ENCODE results near the gene LRFN2. TPM values are rescaled to one million over a fixed set of nuclear protein-coding genes. Genes with fewer than 3 reads are reported as not detected.

LRFN2 gene
- total and polyA plus RNA-seq, 2 of the 8 experiments (the other 6 are each of a cell fraction or from before 2014, with no cell fraction given) = 2.3 TPM

DNA sequence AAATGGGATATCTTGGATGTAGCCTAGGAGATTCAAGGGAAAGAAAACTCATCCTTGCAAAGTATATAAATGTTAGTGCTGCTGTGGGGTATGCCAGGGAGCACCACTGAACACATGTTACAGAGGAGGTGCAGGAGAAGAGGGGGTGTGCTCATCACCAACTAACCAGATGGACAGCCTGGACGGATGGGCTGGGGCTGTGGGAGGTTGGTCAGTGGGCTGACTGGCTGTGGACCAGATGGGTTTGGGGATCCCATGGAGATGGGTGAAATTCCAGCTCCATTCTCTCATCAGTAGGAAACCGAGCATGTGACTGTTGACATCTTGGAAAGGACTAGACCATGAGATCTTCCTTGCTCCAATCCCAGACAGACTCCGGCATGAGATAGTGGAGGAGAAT is 201.0 kb downstream of the LRFN2 start:
- TF ChIP-seq POU5F1 (IDR thresholded peaks at IDR 0.05; ENCODE audit: low read depth, low read length) (no peak), CHD2 (IDR thresholded peaks at IDR 0.05; ENCODE audit: low read length) (no peak), SP1 (IDR thresholded peaks at IDR 0.05; ENCODE audit: low read depth, low read length) (no peak), POLR2A (IDR thresholded peaks at IDR 0.05; ENCODE audit: control extremely low read depth in 1 of 2, low read depth in 2 of 2, low read length in 2 of 2) (no peak), TCF12 (IDR thresholded peaks at IDR 0.05; ENCODE audit: low read depth, low read length) (no peak), HDAC6 (IDR thresholded peaks at IDR 0.05; ENCODE audit: low read depth, low read length) (no peak), JUND (IDR thresholded peaks at IDR 0.05; ENCODE audit: low read length) (no peak)
- 60% methylated on average over 3 of the region's 3 CpGs; no CpG with 5 or more reads in 1 of the 2 experiments for WGBS, 2 experiments (ENCODE audit: extremely low coverage in 1 of 2, insufficient coverage in 1 of 2, insufficient read length in 1 of 2, insufficient replicate concordance in 2 of 2, low coverage in 1 of 2, low lambda C conversion rate in 2 of 2, missing lambda C conversion rate in 1 of 2)
- Histone ChIP-seq H2BK15ac (ENCODE audit: low read length) (peak overlapping the region; percentile 31; the same call in 1 of the 2 replicates), H2AFZ (ENCODE audit: low read length) (no peak overlapping the region), H3K4me2 (ENCODE audit: insufficient read depth in 1 of 2, low read depth in 2 of 2, low read length in 2 of 2) (no peak overlapping the region), H3K18ac (ENCODE audit: extremely low read depth, low read length) (no peak overlapping the region), H2BK5ac (ENCODE audit: low read depth, low read length) (no peak overlapping the region), H3K79me2 (ENCODE audit: control insufficient read depth in 1 of 2, insufficient read depth in 2 of 2, low read length in 2 of 2) (no peaks in the 10 kb centered on the region), H2BK12ac (ENCODE audit: low read depth, low read length) (no peak overlapping the region), H4K20me1 (replicated peaks in 1 of 2; ENCODE audit: control insufficient read depth in 1 of 2, insufficient read depth in 2 of 2, low read length in 2 of 2) (no peaks in the 10 kb centered on the region), H3K9me3 (ENCODE audit: insufficient read depth in 2 of 2, low read depth in 1 of 2, low read length in 1 of 2) (no peaks in the 10 kb centered on the region), H3K4ac (replicated peaks; ENCODE audit: insufficient read length, low read depth, low read length) (no peak overlapping the region), H3K56ac (replicated peaks; ENCODE audit: insufficient read length, low read depth, low read length) (no peak overlapping the region), H3K14ac (ENCODE audit: insufficient read length) (no peak overlapping the region), H2BK20ac (ENCODE audit: low read length) (no peak overlapping the region), H3K4me1 (replicated peaks in 1 of 4; ENCODE audit: control insufficient read depth in 3 of 4, insufficient read depth in 4 of 4, low read length in 3 of 4) (no peaks in the 10 kb centered on the region), H2AK5ac (ENCODE audit: low read depth, low read length) (no peak overlapping the region), H2BK120ac (replicated peaks; ENCODE audit: low read depth, low read length) (no peak overlapping the region), H3K23me2 (ENCODE audit: low read depth, low read length) (no peaks in the 10 kb centered on the region), H3K27me3 (replicated peaks in 1 of 4; ENCODE audit: control insufficient read depth in 3 of 4, extremely low read depth in 1 of 4, insufficient read depth in 3 of 4, low read length in 3 of 4) (no peaks in the 10 kb centered on the region; a peak in 1 of 7 replicates), H3K79me1 (ENCODE audit: low read depth, low read length) (no peaks in the 10 kb centered on the region), H3K27ac (ENCODE audit: low read depth, low read length) (no peak overlapping the region), H4K91ac (replicated peaks; ENCODE audit: insufficient read length, low read length) (no peak overlapping the region), H3K23ac (ENCODE audit: insufficient read length) (no peak overlapping the region), H3K36me3 (ENCODE audit: control insufficient read depth in 2 of 4, insufficient read depth in 4 of 4, low read length in 3 of 4) (no peaks in the 10 kb centered on the region), H3K4me3 (ENCODE audit: extremely low read depth in 1 of 4, insufficient read depth in 2 of 4, low read depth in 3 of 4, low read length in 4 of 4) (no peak overlapping the region), H3K9ac (replicated peaks in 1 of 4; ENCODE audit: extremely low read depth in 1 of 4, low read depth in 3 of 4, low read length in 3 of 4) (no peak overlapping the region), H4K5ac (ENCODE audit: insufficient read length, low read depth, low read length) (no peak overlapping the region), H4K8ac (ENCODE audit: extremely low read depth, insufficient read depth, low read length) (no peak overlapping the region)
- POLR2A ChIA-PET (ENCODE audit: partially characterized antibody) = no interaction called here
- DNase-seq (ENCODE audit: low read depth in 1 of 2, low spot score in 2 of 2) = no peak
- CTCF ChIA-PET (ENCODE audit: partially characterized antibody) = interaction anchor here (1.0 to 2.3 kb wide), 4 partner anchors 11 to 188 kb away, joined by 3 to 5 read pairs (median 4); no protein-coding TSS in a partner anchor
- no peak for FAIRE-seq

All from H1 (cell line).